ENCODE data around the gene AK3. TPM values are rescaled to one million over a fixed set of nuclear protein-coding genes. Genes with fewer than 3 reads are reported as not detected.

AK3 gene
- total and polyA plus RNA-seq, 2 of the 8 experiments (the other 6 are each of a cell fraction or from before 2014, with no cell fraction given): 8.9 to 30.0 TPM

DNA sequence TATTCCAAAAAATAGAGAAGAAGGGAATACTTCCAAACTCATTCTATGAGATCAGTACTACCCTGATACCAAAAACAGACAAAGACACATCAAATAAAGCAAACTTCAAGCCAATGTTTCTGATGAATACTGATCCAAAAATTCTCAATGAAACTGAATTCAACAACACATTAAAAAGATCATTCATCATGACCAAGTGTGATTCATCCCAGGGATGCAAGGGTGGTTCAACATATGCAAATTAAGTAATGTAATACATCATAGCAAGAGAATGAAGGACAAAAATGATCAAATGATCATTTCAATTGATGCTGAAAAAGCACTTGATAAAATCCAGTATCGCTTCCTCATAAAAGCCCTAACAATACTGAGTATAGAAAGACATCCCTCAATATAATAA lies 46.9 kb upstream of the AK3 start:
- Histone ChIP-seq H3K27me3 (replicated peaks in 1 of 4; ENCODE audit: control insufficient read depth in 3 of 4, extremely low read depth in 1 of 4, insufficient read depth in 3 of 4, low read length in 3 of 4) (no peaks in the 10 kb centered on the region; a peak in 2 of 7 replicates), H3K4ac (replicated peaks; ENCODE audit: insufficient read length, low read depth, low read length) (no peak overlapping the region), H4K5ac (ENCODE audit: insufficient read length, low read depth, low read length) (no peak overlapping the region), H2AFZ (ENCODE audit: low read length) (no peak overlapping the region), H3K9ac (replicated peaks in 1 of 4; ENCODE audit: extremely low read depth in 1 of 4, low read depth in 3 of 4, low read length in 3 of 4) (no peak overlapping the region), H2BK12ac (ENCODE audit: low read depth, low read length) (no peak overlapping the region), H4K8ac (ENCODE audit: extremely low read depth, insufficient read depth, low read length) (no peak overlapping the region), H3K79me1 (ENCODE audit: low read depth, low read length) (no peaks in the 10 kb centered on the region), H3K4me1 (replicated peaks in 1 of 4; ENCODE audit: control insufficient read depth in 3 of 4, insufficient read depth in 4 of 4, low read length in 3 of 4) (peaks cover 0 to 3% (median under 1%) of the 10 kb centered on the region in 4 experiments; a peak in 1 of 7 replicates), H3K23ac (ENCODE audit: insufficient read length) (no peak overlapping the region), H2BK5ac (ENCODE audit: low read depth, low read length) (no peak overlapping the region), H3K18ac (ENCODE audit: extremely low read depth, low read length) (no peak overlapping the region), H2BK20ac (ENCODE audit: low read length) (no peak overlapping the region), H2BK120ac (replicated peaks; ENCODE audit: low read depth, low read length) (no peak overlapping the region), H3K27ac (ENCODE audit: low read depth, low read length) (no peak overlapping the region), H2BK15ac (ENCODE audit: low read length) (no peak overlapping the region), H3K36me3 (ENCODE audit: control insufficient read depth in 2 of 4, insufficient read depth in 4 of 4, low read length in 3 of 4) (no peaks in the 10 kb centered on the region), H2AK5ac (ENCODE audit: low read depth, low read length) (no peak overlapping the region), H3K4me3 (ENCODE audit: extremely low read depth in 1 of 4, insufficient read depth in 2 of 4, low read depth in 3 of 4, low read length in 4 of 4) (no peak overlapping the region), H4K91ac (replicated peaks; ENCODE audit: insufficient read length, low read length) (no peak overlapping the region), H4K20me1 (replicated peaks in 1 of 2; ENCODE audit: control insufficient read depth in 1 of 2, insufficient read depth in 2 of 2, low read length in 2 of 2) (no peaks in the 10 kb centered on the region), H3K14ac (ENCODE audit: insufficient read length) (no peak overlapping the region), H3K4me2 (ENCODE audit: insufficient read depth in 1 of 2, low read depth in 2 of 2, low read length in 2 of 2) (no peak overlapping the region), H3K56ac (replicated peaks; ENCODE audit: insufficient read length, low read depth, low read length) (no peak overlapping the region), H3K9me3 (ENCODE audit: insufficient read depth in 2 of 2, low read depth in 1 of 2, low read length in 1 of 2) (no peaks in the 10 kb centered on the region), H3K79me2 (ENCODE audit: control insufficient read depth in 1 of 2, insufficient read depth in 2 of 2, low read length in 2 of 2) (no peaks in the 10 kb centered on the region), H3K23me2 (ENCODE audit: low read depth, low read length) (peaks cover 4% of the 10 kb centered on the region)
- POLR2A ChIA-PET (ENCODE audit: partially characterized antibody): interaction anchor here (0.7 to 0.9 kb wide), 2 partner anchors 10 to 72 kb away, joined by 3 to 4 read pairs; no protein-coding TSS in a partner anchor
- WGBS, 2 experiments (ENCODE audit: extremely low coverage in 1 of 2, insufficient coverage in 1 of 2, insufficient read length in 1 of 2, insufficient replicate concordance in 2 of 2, low coverage in 1 of 2, low lambda C conversion rate in 2 of 2, missing lambda C conversion rate in 1 of 2): 92% methylated on average over 1 of the region's 1 CpG; no CpG with 5 or more reads in 1 of the 2 experiments
- no peak for FAIRE-seq
- CTCF ChIA-PET (ENCODE audit: partially characterized antibody): interaction anchor here (0.6 to 2.1 kb wide), 4 partner anchors 13 to 29 kb away, joined by 3 to 9 read pairs (median 4); no protein-coding TSS in a partner anchor
- DNase-seq (ENCODE audit: low read depth in 1 of 2, low spot score in 2 of 2): no peak
- TF ChIP-seq, protein P1, sequence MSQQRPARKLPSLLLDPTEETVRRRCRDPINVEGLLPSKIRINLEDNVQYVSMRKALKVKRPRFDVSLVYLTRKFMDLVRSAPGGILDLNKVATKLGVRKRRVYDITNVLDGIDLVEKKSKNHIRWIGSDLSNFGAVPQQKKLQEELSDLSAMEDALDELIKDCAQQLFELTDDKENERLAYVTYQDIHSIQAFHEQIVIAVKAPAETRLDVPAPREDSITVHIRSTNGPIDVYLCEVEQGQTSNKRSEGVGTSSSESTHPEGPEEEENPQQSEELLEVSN (IDR thresholded peaks at IDR 0.05): no peak
- TF ChIP-seq CHD1 (IDR thresholded peaks at IDR 0.05; ENCODE audit: low read depth, low read length) (no peak), HDAC6 (IDR thresholded peaks at IDR 0.05; ENCODE audit: low read depth, low read length) (no peak), KDM4A (IDR thresholded peaks at IDR 0.05; ENCODE audit: low read depth, low read length, severe bottlenecking) (no peak), SIX5 (IDR thresholded peaks at IDR 0.05; ENCODE audit: low read depth, low read length) (no peak), CBX8 (IDR thresholded peaks at IDR 0.05; ENCODE audit: borderline replicate concordance, low read depth, low read length) (no peak), NRF1 (IDR thresholded peaks at IDR 0.05; ENCODE audit: low read depth, low read length) (no peak), SP2 (IDR thresholded peaks at IDR 0.05; ENCODE audit: low read length) (no peak), EZH2 (IDR thresholded peaks at IDR 0.05; ENCODE audit: low read depth, low read length, severe bottlenecking) (no peak), PHF8 (conservative IDR thresholded peaks at IDR 0.05; ENCODE audit: low read depth, low read length) (no peak), SIRT6 (IDR thresholded peaks at IDR 0.05; ENCODE audit: low read length) (no peak), ASH2L (IDR thresholded peaks at IDR 0.05; ENCODE audit: low read length) (no peak), CEBPB (IDR thresholded peaks at IDR 0.05; ENCODE audit: low read depth, low read length) (no peak)

All from H1 (cell line).